HEK293 (cell line): ENCODE data around the gene STIM1.
A peak's percentile ranks its signal among the peaks of the same experiment; 100 is the strongest.

Experiments
- GLI4 ChIP-seq: fragments of 450-650 bp; formaldehyde crosslinking; IDR thresholded peaks from 2 replicates; pipeline ENCODE4 v1.5.1; 2016; ENCODE audit warnings: missing biosample characterization, missing genetic modification characterization
- KLF1 ChIP-seq: fragments of 450-650 bp; formaldehyde crosslinking; IDR thresholded peaks from 2 replicates; pipeline ENCODE4 v1.5.1; 2016; ENCODE audit warnings: missing biosample characterization, missing genetic modification characterization
- MZF1 ChIP-seq: fragments of 450-650 bp; formaldehyde crosslinking; IDR thresholded peaks from 2 replicates; pipeline ENCODE4 v1.5.1; 2017; ENCODE audit warnings: missing biosample characterization, missing genetic modification characterization, borderline replicate concordance
- SETDB1 ChIP-seq: IDR thresholded peaks from one replicate; pipeline ENCODE4 v1.6.1; 2017; ENCODE audit warnings: mild to moderate bottlenecking, low read length, moderate library complexity, mixed read lengths; ENCODE audit not compliant: insufficient read length
- SP7 ChIP-seq: fragments of 450-650 bp; formaldehyde crosslinking; IDR thresholded peaks from 2 replicates; pipeline ENCODE4 v1.5.1; 2016; ENCODE audit warnings: missing biosample characterization, missing genetic modification characterization
- TRIM28 ChIP-seq: IDR thresholded peaks from 2 replicates; pipeline ENCODE4 v1.6.1; 2011; ENCODE audit warnings: low read length, control low read depth, borderline replicate concordance
- ZBTB26 ChIP-seq: fragments of 450-650 bp; formaldehyde crosslinking; optimal IDR thresholded peaks from 2 replicates; pipeline ENCODE3; 2016; ENCODE audit warnings: missing biosample characterization, mild to moderate bottlenecking, missing genetic modification characterization
- ZNF184 ChIP-seq: fragments of 450-650 bp; IDR thresholded peaks from 2 replicates; pipeline ENCODE4 v1.5.1; 2018; ENCODE audit warnings: missing biosample characterization, mild to moderate bottlenecking, missing genetic modification characterization
- ZNF202 ChIP-seq: fragments of 450-650 bp; formaldehyde crosslinking; IDR thresholded peaks from 2 replicates; pipeline ENCODE4 v1.5.1; 2016; ENCODE audit warnings: missing biosample characterization, missing genetic modification characterization, borderline replicate concordance
- ZNF214 ChIP-seq: fragments of 450-650 bp; formaldehyde crosslinking; IDR thresholded peaks from 2 replicates; pipeline ENCODE4 v1.5.1; 2017; ENCODE audit warnings: missing biosample characterization, mild to moderate bottlenecking, missing genetic modification characterization, borderline replicate concordance
- ZNF223 ChIP-seq: fragments of 450-650 bp; formaldehyde crosslinking; IDR thresholded peaks from 2 replicates; pipeline ENCODE4 v1.5.1; 2016; ENCODE audit warnings: missing biosample characterization, missing genetic modification characterization
- ZNF324 ChIP-seq: fragments of 450-650 bp; formaldehyde crosslinking; IDR thresholded peaks from 2 replicates; pipeline ENCODE4 v1.5.1; 2016; ENCODE audit warnings: missing biosample characterization, missing genetic modification characterization
- ZNF404 ChIP-seq: fragments of 450-650 bp; formaldehyde crosslinking; IDR thresholded peaks from 2 replicates; pipeline ENCODE4 v1.5.1; 2017; ENCODE audit warnings: missing biosample characterization, missing genetic modification characterization
- ZNF426 ChIP-seq: fragments of 450-650 bp; formaldehyde crosslinking; IDR thresholded peaks from 2 replicates; pipeline ENCODE4 v1.5.1; 2017; ENCODE audit warnings: missing biosample characterization, missing genetic modification characterization, mild to moderate bottlenecking, inconsistent platforms, moderate library complexity
- ZNF510 ChIP-seq: fragments of 450-650 bp; formaldehyde crosslinking; IDR thresholded peaks from 2 replicates; pipeline ENCODE4 v1.5.1; 2018; ENCODE audit warnings: mild to moderate bottlenecking, missing genetic modification characterization, missing biosample characterization; ENCODE audit not compliant: insufficient replicate concordance
- ZNF521 ChIP-seq: fragments of 450-650 bp; formaldehyde crosslinking; IDR thresholded peaks from 2 replicates; pipeline ENCODE4 v1.5.1; 2017; ENCODE audit warnings: missing biosample characterization, mild to moderate bottlenecking, missing genetic modification characterization
- ZNF529 ChIP-seq: fragments of 450-650 bp; formaldehyde crosslinking; IDR thresholded peaks from 2 replicates; pipeline ENCODE4 v1.5.1; 2017; ENCODE audit warnings: missing genetic modification characterization, missing biosample characterization; ENCODE audit not compliant: insufficient replicate concordance
- ZNF530 ChIP-seq: fragments of 450-650 bp; formaldehyde crosslinking; IDR thresholded peaks from 2 replicates; pipeline ENCODE4 v1.5.1; 2016; ENCODE audit warnings: low read depth, missing biosample characterization, missing genetic modification characterization
- ZNF555 ChIP-seq: fragments of 450-650 bp; formaldehyde crosslinking; conservative IDR thresholded peaks from 2 replicates; pipeline ENCODE4 v1.5.1; 2017; ENCODE audit warnings: missing biosample characterization, mild to moderate bottlenecking, missing genetic modification characterization, inconsistent platforms
- ZNF629 ChIP-seq: fragments of 450-650 bp; formaldehyde crosslinking; IDR thresholded peaks from 2 replicates; pipeline ENCODE4 v1.5.1; 2017; ENCODE audit warnings: missing biosample characterization, missing genetic modification characterization
- ZNF639 ChIP-seq: fragments of 450-650 bp; formaldehyde crosslinking; IDR thresholded peaks from 2 replicates; pipeline ENCODE4 v1.5.1; 2016; ENCODE audit warnings: missing biosample characterization, missing genetic modification characterization
- ZNF664 ChIP-seq: fragments of 450-650 bp; formaldehyde crosslinking; IDR thresholded peaks from 2 replicates; pipeline ENCODE4 v1.5.1; 2016; ENCODE audit warnings: missing biosample characterization, missing genetic modification characterization
- ZNF701 ChIP-seq: fragments of 450-650 bp; formaldehyde crosslinking; IDR thresholded peaks from 2 replicates; pipeline ENCODE4 v1.5.1; 2016; ENCODE audit warnings: missing biosample characterization, missing genetic modification characterization
- TF ChIP-seq, protein P1 (sequence below): fragments of 450-650 bp; formaldehyde crosslinking; IDR thresholded peaks from 2 replicates; pipeline ENCODE4 v1.5.1; 2016; ENCODE audit warnings: missing biosample characterization, missing genetic modification characterization
- TF ChIP-seq, protein P2 (sequence below): fragments of 450-650 bp; formaldehyde crosslinking; IDR thresholded peaks from 2 replicates; pipeline ENCODE4 v1.5.1; 2016; ENCODE audit warnings: missing biosample characterization, missing genetic modification characterization

Gene STIM1

GRCh38 chr11:3994030-3994640 is 138.7 kb downstream of the STIM1 start (continued):
- TF ChIP-seq, protein P1, sequence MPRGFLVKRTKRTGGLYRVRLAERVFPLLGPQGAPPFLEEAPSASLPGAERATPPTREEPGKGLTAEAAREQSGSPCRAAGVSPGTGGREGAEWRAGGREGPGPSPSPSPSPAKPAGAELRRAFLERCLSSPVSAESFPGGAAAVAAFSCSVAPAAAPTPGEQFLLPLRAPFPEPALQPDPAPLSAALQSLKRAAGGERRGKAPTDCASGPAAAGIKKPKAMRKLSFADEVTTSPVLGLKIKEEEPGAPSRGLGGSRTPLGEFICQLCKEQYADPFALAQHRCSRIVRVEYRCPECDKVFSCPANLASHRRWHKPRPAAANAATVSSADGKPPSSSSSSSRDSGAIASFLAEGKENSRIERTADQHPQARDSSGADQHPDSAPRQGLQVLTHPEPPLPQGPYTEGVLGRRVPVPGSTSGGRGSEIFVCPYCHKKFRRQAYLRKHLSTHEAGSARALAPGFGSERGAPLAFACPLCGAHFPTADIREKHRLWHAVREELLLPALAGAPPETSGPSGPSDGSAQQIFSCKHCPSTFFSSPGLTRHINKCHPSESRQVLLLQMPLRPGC (tag by site-specific recombination): peak; percentile 77
- no peak for TF ChIP-seq ZNF521
- peak; percentile 12 for TF ChIP-seq ZNF510 (tag by site-specific recombination)
- no peak for TF ChIP-seq KLF1 (tag by site-specific recombination)
- TF ChIP-seq ZNF629 (tag by site-specific recombination): 0 out of 2 replicates have a peak, but pooled peaks have one; percentile 27
- TF ChIP-seq, protein P2, sequence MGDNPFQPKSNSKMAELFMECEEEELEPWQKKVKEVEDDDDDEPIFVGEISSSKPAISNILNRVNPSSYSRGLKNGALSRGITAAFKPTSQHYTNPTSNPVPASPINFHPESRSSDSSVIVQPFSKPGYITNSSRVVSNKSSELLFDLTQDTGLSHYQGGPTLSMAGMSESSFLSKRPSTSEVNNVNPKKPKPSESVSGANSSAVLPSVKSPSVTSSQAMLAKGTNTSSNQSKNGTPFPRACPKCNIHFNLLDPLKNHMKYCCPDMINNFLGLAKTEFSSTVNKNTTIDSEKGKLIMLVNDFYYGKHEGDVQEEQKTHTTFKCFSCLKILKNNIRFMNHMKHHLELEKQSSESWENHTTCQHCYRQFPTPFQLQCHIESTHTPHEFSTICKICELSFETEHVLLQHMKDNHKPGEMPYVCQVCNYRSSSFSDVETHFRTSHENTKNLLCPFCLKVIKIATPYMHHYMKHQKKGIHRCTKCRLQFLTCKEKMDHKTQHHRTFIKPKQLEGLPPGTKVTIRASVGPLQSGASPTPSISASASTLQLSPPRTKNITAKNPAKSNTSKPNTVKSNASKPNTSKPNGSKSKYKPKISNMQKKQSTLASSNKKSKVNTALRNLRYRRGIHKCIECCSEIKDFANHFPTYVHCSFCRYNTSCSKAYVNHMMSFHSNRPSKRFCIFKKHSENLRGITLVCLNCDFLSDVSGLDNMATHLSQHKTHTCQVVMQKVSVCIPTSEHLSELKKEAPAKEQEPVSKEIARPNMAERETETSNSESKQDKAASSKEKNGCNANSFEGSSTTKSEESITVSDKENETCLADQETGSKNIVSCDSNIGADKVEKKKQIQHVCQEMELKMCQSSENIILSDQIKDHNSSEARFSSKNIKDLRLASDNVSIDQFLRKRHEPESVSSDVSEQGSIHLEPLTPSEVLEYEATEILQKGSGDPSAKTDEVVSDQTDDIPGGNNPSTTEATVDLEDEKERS (tag by site-specific recombination): peak; percentile 83; the same call in 1 of the 2 replicates
- no peak for TF ChIP-seq ZNF214 (tag by site-specific recombination)
- TF ChIP-seq ZNF223: no peak
- peak; percentile 39; the same call in 1 of the 2 replicates for TF ChIP-seq SP7 (tag by site-specific recombination)
- no peak for TF ChIP-seq GLI4 (tag by site-specific recombination)
- TF ChIP-seq ZNF324 (tag by site-specific recombination): 0 out of 2 replicates have a peak, but pooled peaks have one; percentile 44
- TF ChIP-seq ZNF701 (tag by site-specific recombination): no peak
- TF ChIP-seq ZNF426 (tag by site-specific recombination): no peak
- no peak for TF ChIP-seq ZNF555
- no peak for TF ChIP-seq MZF1
- TF ChIP-seq ZNF639 (tag by site-specific recombination): peak; percentile 73; the same call in 1 of the 2 replicates
- TF ChIP-seq ZNF202: no peak
- no peak for TF ChIP-seq ZNF530 (tag by site-specific recombination)
- TF ChIP-seq SETDB1: peak; percentile 98
- TF ChIP-seq ZNF529: peak; percentile 9
- no peak for TF ChIP-seq ZNF404 (tag by site-specific recombination)
- TF ChIP-seq ZBTB26: no peak
- peak; percentile 96 for TF ChIP-seq TRIM28
- TF ChIP-seq ZNF664 (tag by site-specific recombination): no peak
- peak; percentile 93 for TF ChIP-seq ZNF184 (tag by site-specific recombination)
